Measurements from ENCODE around the gene TUSC2. TPM values are rescaled to one million over a fixed set of nuclear protein-coding genes. Genes with fewer than 3 reads are reported as not detected.
A peak's percentile ranks its signal among the peaks of the same experiment; 100 is the strongest.

TUSC2 gene
- total RNA-seq, 2 experiments from 2014 or later, result 23.1 to 24.7 TPM

- H3K9me3 Mint-ChIP-seq, result no peaks in the 10 kb centered on the region
- H3K36me3 ChIP-seq (ENCODE audit: insufficient read depth, low read length), result no peaks in the 10 kb centered on the region
- H3K9me3 ChIP-seq (ENCODE audit: control insufficient read depth in 1 of 2, insufficient read depth in 1 of 2, low read length in 2 of 2), result no peaks in the 10 kb centered on the region
- no peaks in the 10 kb centered on the region for H3K27me3 Mint-ChIP-seq
- H3K4me3 Mint-ChIP-seq, result peak overlapping the region; percentile 84
- DNase-seq (no peak), ATAC-seq (ENCODE audit: poor library complexity) (no peak)
- peak overlapping the region; percentile 79 for H3K27ac Mint-ChIP-seq
- H3K27me3 ChIP-seq (ENCODE audit: control insufficient read depth in 1 of 2, insufficient read depth in 2 of 2, low read length in 2 of 2), result no peaks in the 10 kb centered on the region
- intact Hi-C loops (cut with DNase I, micrococcal nuclease), result no loop called here
- peaks cover 71% of the 10 kb centered on the region for H3K4me1 ChIP-seq (ENCODE audit: insufficient read depth, low read length)
- peaks cover 60% of the 10 kb centered on the region for H3K4me1 Mint-ChIP-seq (ENCODE audit: low read depth)
- H3K36me3 Mint-ChIP-seq (ENCODE audit: low read depth), result peaks cover 9% of the 10 kb centered on the region
- peak overlapping the region; percentile 39 to 72 for H3K27ac ChIP-seq (ENCODE audit: low read depth in 1 of 2, low read length in 2 of 2)
- POLR2A ChIA-PET, result interaction anchor here (0.6 to 7.9 kb wide), 2 partner anchors 7 to 1611 kb away, joined by 3 to 214 read pairs; partner anchors contain the start of genes CYB561D2 and NPRL2
- no peak overlapping the region for H3K4me3 ChIP-seq (ENCODE audit: low read length)
- TF ChIP-seq CTCF (IDR thresholded peaks at IDR 0.05), result no peak
- CTCF ChIA-PET, result interaction anchor here (2.0 kb wide), 1 partner anchor 18 kb away, joined by 6 read pairs; no protein-coding TSS in a partner anchor
These were observed 14.1 kb upstream of the TUSC2 start for GRCh38 chr3:50341996-50342650.

- Histone ChIP-seq H3K4me3 (ENCODE audit: low read length) (peak overlapping the region; percentile 93), H3K4me1 (ENCODE audit: insufficient read depth, low read length) (peaks cover 69% of the 10 kb centered on the region), H3K36me3 (ENCODE audit: insufficient read depth, low read length) (no peaks in the 10 kb centered on the region), H3K27ac (ENCODE audit: low read depth in 1 of 2, low read length in 2 of 2) (peak overlapping the region; percentile 39 to 72), H3K27me3 (ENCODE audit: control insufficient read depth in 1 of 2, insufficient read depth in 2 of 2, low read length in 2 of 2) (no peaks in the 10 kb centered on the region), H3K9me3 (ENCODE audit: control insufficient read depth in 1 of 2, insufficient read depth in 1 of 2, low read length in 2 of 2) (no peaks in the 10 kb centered on the region)
- intact Hi-C loops (cut with DNase I, micrococcal nuclease), result no loop called here
- H3K27me3 Mint-ChIP-seq, result no peaks in the 10 kb centered on the region
- DNase-seq, result no peak
- ChIA-PET POLR2A (interaction anchor here (0.6 to 7.9 kb wide), 8 partner anchors 8 to 1611 kb away, joined by 3 to 214 read pairs (median 6); partner anchors contain the start of genes CYB561D2, HEMK1, HYAL3 and IFRD2), CTCF (interaction anchor here (2.0 kb wide), 1 partner anchor 17 kb away, joined by 6 read pairs; no protein-coding TSS in a partner anchor)
- no peak for ATAC-seq (ENCODE audit: poor library complexity)
- peaks cover 12% of the 10 kb centered on the region for H3K36me3 Mint-ChIP-seq (ENCODE audit: low read depth)
- peaks cover 61% of the 10 kb centered on the region for H3K4me1 Mint-ChIP-seq (ENCODE audit: low read depth)
- peak overlapping the region; percentile 84 for H3K4me3 Mint-ChIP-seq
- no peaks in the 10 kb centered on the region for H3K9me3 Mint-ChIP-seq
- peak overlapping the region; percentile 79 for H3K27ac Mint-ChIP-seq
- TF ChIP-seq CTCF (IDR thresholded peaks at IDR 0.05), result no peak
These were observed 13.5 kb upstream of the TUSC2 start for GRCh38 chr3:50341537-50341936.

GRCh38 chr3:50340448-50341329 is 12.7 kb upstream of the TUSC2 start, which contains the start of gene RASSF1:
TSS of gene RASSF1 (minus strand) at chr3:50340836. CDS start at chr3:50340805, 31 bp downstream.
- ATAC-seq (ENCODE audit: poor library complexity) (peak; percentile 20), DNase-seq (peak in 12 of 14 experiments; percentile 35 to 89 (median 51))
- H3K27me3 Mint-ChIP-seq, result no peaks in the 10 kb centered on the region
- CTCF ChIA-PET, result interaction anchor here (2.0 kb wide), 1 partner anchor 16 kb away, joined by 6 read pairs; no protein-coding TSS in a partner anchor
- no peaks in the 10 kb centered on the region for H3K36me3 ChIP-seq (ENCODE audit: insufficient read depth, low read length)
- H3K4me1 ChIP-seq (ENCODE audit: insufficient read depth, low read length), result peaks cover 70% of the 10 kb centered on the region
- H3K27ac Mint-ChIP-seq, result peak within 1 kb of the TSS; percentile 95
- intact Hi-C loops (cut with DNase I, micrococcal nuclease), result no loop called here
- no peak for TF ChIP-seq CTCF (IDR thresholded peaks at IDR 0.05)
- H3K27me3 ChIP-seq (ENCODE audit: control insufficient read depth in 1 of 2, insufficient read depth in 2 of 2, low read length in 2 of 2), result no peaks in the 10 kb centered on the region
- H3K9me3 Mint-ChIP-seq, result no peaks in the 10 kb centered on the region
- peaks cover 63% of the 10 kb centered on the region for H3K4me1 Mint-ChIP-seq (ENCODE audit: low read depth)
- H3K4me3 ChIP-seq (ENCODE audit: low read length), result peak within 1 kb of the TSS; percentile 93
- POLR2A ChIA-PET, result interaction anchor here (0.6 to 7.9 kb wide), 12 partner anchors 9 to 261 kb away, joined by 3 to 214 read pairs (median 6); partner anchors contain the start of genes C3orf18, CYB561D2, GNAI2 and HEMK1
- peak within 1 kb of the TSS; percentile 96 for H3K4me3 Mint-ChIP-seq
- H3K9me3 ChIP-seq (ENCODE audit: control insufficient read depth in 1 of 2, insufficient read depth in 1 of 2, low read length in 2 of 2), result no peaks in the 10 kb centered on the region
- H3K27ac ChIP-seq (ENCODE audit: low read depth in 1 of 2, low read length in 2 of 2), result peak within 1 kb of the TSS; percentile 63 to 72
- peaks cover 16% of the 10 kb centered on the region for H3K36me3 Mint-ChIP-seq (ENCODE audit: low read depth)

Measured in CD4-positive, alpha-beta T cell (primary cell).